HepG2 (cell line): Measurements from ENCODE around the gene TACC3. TPM values are rescaled to one million over a fixed set of nuclear protein-coding genes. Genes with fewer than 3 reads are reported as not detected.
A peak's percentile ranks its signal among the peaks of the same experiment; 100 is the strongest.

ENCODE experiments used
- BHLHE40 ChIP-seq: IDR thresholded peaks from 2 replicates; pipeline ENCODE4 v1.6.1; 2011; ENCODE audit warnings: low read length, improper control_type of control experiment
- GATAD2A ChIP-seq: IDR thresholded peaks from 2 replicates; pipeline ENCODE4 v1.6.1; 2016
- GZF1 ChIP-seq: sonication (generic); formaldehyde crosslinking; IDR thresholded peaks from 2 replicates; pipeline ENCODE4 v1.5.1; 2020; ENCODE audit warnings: mild to moderate bottlenecking, missing genetic modification reagents
- HNF1B ChIP-seq: sonication (generic); formaldehyde crosslinking; IDR thresholded peaks from 2 replicates; pipeline ENCODE4 v1.5.1; 2020; ENCODE audit warnings: mild to moderate bottlenecking, moderate library complexity, missing genetic modification reagents
- KAT8 ChIP-seq: IDR thresholded peaks from 2 replicates; pipeline ENCODE4 v1.6.1; 2016; ENCODE audit warnings: missing genetic modification reagents, missing compliant biosample characterization
- NR2F1 ChIP-seq, 2 experiments: fragments of 450-650 bp in 1 of 2; formaldehyde crosslinking in 1 of 2; IDR thresholded peaks; 2 replicates each; pipeline versions ENCODE4 v1.5.0 to v1.6.1; 2016 to 2020; ENCODE audit warnings: mild to moderate bottlenecking in 1 of 2, missing compliant biosample characterization in 1 of 2, missing genetic modification reagents in 1 of 2, moderate library complexity in 1 of 2
- REL ChIP-seq: sonication (generic); formaldehyde crosslinking; conservative IDR thresholded peaks from 2 replicates; pipeline ENCODE4 v1.8.0; 2022; ENCODE audit warnings: mild to moderate bottlenecking, missing genetic modification reagents, moderate library complexity
- REPIN1 ChIP-seq: sonication (generic); formaldehyde crosslinking; IDR thresholded peaks from 2 replicates; pipeline ENCODE4 v1.8.0; 2022; ENCODE audit warnings: missing genetic modification reagents, low read depth, mild to moderate bottlenecking, borderline replicate concordance
- SIN3A ChIP-seq: IDR thresholded peaks from 2 replicates; pipeline ENCODE4 v1.6.1; 2011; ENCODE audit warnings: low read depth, mild to moderate bottlenecking, control low read depth, low read length, borderline replicate concordance
- SOX5 ChIP-seq: IDR thresholded peaks from 2 replicates; pipeline ENCODE4 v1.6.1; 2016; ENCODE audit warnings: borderline replicate concordance
- SP1 ChIP-seq, 2 experiments: fragments of 450-650 bp in 1 of 2; sonication (generic) in 1 of 2; formaldehyde crosslinking in 1 of 2; IDR thresholded peaks; 2 replicates each; pipeline versions ENCODE4 v1.4.0 to v1.6.1; 2016 to 2020; ENCODE audit warnings: missing genetic modification reagents in 1 of 2
- TCF12 ChIP-seq, 2 experiments: fragments of 450-650 bp in 1 of 2; sonication (generic) in 1 of 2; formaldehyde crosslinking in 1 of 2; IDR thresholded peaks; 2 replicates each; pipeline versions ENCODE4 v1.6.1 to v1.8.0; 2017 to 2022; ENCODE audit warnings: antibody characterized with exemption in 1 of 2, mild to moderate bottlenecking in 1 of 2, missing genetic modification reagents in 1 of 2, moderate library complexity in 1 of 2
- THAP11 ChIP-seq: IDR thresholded peaks from 2 replicates; pipeline ENCODE4 v1.6.1; 2016; ENCODE audit warnings: missing biosample characterization, missing genetic modification reagents
- YEATS2 ChIP-seq: sonication (generic); formaldehyde crosslinking; IDR thresholded peaks from 2 replicates; pipeline ENCODE4 v1.4.0; 2020; ENCODE audit warnings: missing genetic modification reagents, borderline replicate concordance
- ZBTB3 ChIP-seq: sonication (generic); formaldehyde crosslinking; IDR thresholded peaks from 2 replicates; pipeline ENCODE4 v1.4.0; 2020; ENCODE audit warnings: low read depth, mild to moderate bottlenecking, moderate library complexity, missing genetic modification reagents, borderline replicate concordance
- ZFP41 ChIP-seq: sonication (generic); formaldehyde crosslinking; IDR thresholded peaks from 2 replicates; pipeline ENCODE4 v1.4.0; 2020; ENCODE audit warnings: mild to moderate bottlenecking, missing genetic modification reagents, borderline replicate concordance
- ZNF10 ChIP-seq: sonication (generic); formaldehyde crosslinking; IDR thresholded peaks from 2 replicates; pipeline ENCODE4 v1.4.0; 2020; ENCODE audit warnings: mild to moderate bottlenecking, low read depth, missing genetic modification reagents, borderline replicate concordance
- ZNF350 ChIP-seq: sonication (generic); formaldehyde crosslinking; IDR thresholded peaks from 2 replicates; pipeline ENCODE4 v1.4.0; 2020; ENCODE audit warnings: mild to moderate bottlenecking, low read depth, missing genetic modification reagents, borderline replicate concordance
- ZNF567 ChIP-seq: sonication (generic); formaldehyde crosslinking; IDR thresholded peaks from 2 replicates; pipeline ENCODE4 v1.8.1; 2023; ENCODE audit warnings: mild to moderate bottlenecking, missing genetic modification reagents, borderline replicate concordance
- ZNF652 ChIP-seq: IDR thresholded peaks from 2 replicates; pipeline ENCODE4 v1.6.1; 2016; ENCODE audit warnings: low read depth, borderline replicate concordance
- ZNF678 ChIP-seq: sonication (generic); formaldehyde crosslinking; IDR thresholded peaks from 2 replicates; pipeline ENCODE4 v1.4.0; 2020; ENCODE audit warnings: mild to moderate bottlenecking, missing genetic modification reagents
- ZNF747 ChIP-seq: sonication (generic); formaldehyde crosslinking; IDR thresholded peaks from 2 replicates; pipeline ENCODE4 v1.8.1; 2023; ENCODE audit warnings: missing genetic modification reagents, mild to moderate bottlenecking, borderline replicate concordance
- polyA plus RNA-seq, 8 experiments: library from polyadenylated mRNA; depleted of rRNA in 3 of 8; stranded (reverse) in 7 of 8; unstranded in 1 of 8; fragments of >200 nt; fragmentation: Illumina TruSeq in 4 of 8; extraction: Trizol in 4 of 8; gene quantifications; 2 replicates each; pipeline versions ENCODE4 v1.2.1 to v1.2.3, GENCODE V29; 2011 to 2016; ENCODE audit warnings: low read depth in 4 of 8, missing spikeins in 1 of 8, mixed read lengths in 1 of 8; ENCODE audit not compliant: insufficient read depth in 1 of 8
- total RNA-seq, 5 experiments: library from RNA; depleted of rRNA; stranded (reverse); fragments of >200 nt; fragmentation: Illumina TruSeq; extraction: Trizol; gene quantifications; 2 replicates each; pipeline ENCODE4 v1.2.3, GENCODE V29; 2016; ENCODE audit warnings: low read depth in 1 of 5
- TF ChIP-seq, protein P1 (sequence below): sonication (generic); formaldehyde crosslinking; IDR thresholded peaks from 2 replicates; pipeline ENCODE4 v1.4.0; 2020; ENCODE audit warnings: missing genetic modification reagents, borderline replicate concordance
- TF ChIP-seq, protein P2 (sequence below): sonication (generic); formaldehyde crosslinking; IDR thresholded peaks from 2 replicates; pipeline ENCODE4 v1.5.0; 2020; ENCODE audit warnings: mild to moderate bottlenecking, low read depth, missing genetic modification reagents, borderline replicate concordance
- TF ChIP-seq, protein P3 (sequence below): sonication (generic); formaldehyde crosslinking; IDR thresholded peaks from 2 replicates; pipeline ENCODE4 v1.4.0; 2020; ENCODE audit warnings: missing genetic modification reagents

Gene TACC3
- total and polyA plus RNA-seq, 2 of the 13 experiments (the other 11 are each of a cell fraction or from before 2014, with no cell fraction given), result 20.3 to 21.2 TPM

GRCh38 chr4:1776521-1777161, 55.3 kb downstream of the TACC3 start (continued):
- TF ChIP-seq ZFP41 (no peak), ZNF567 (CRISPR knock-in tag) (no peak), ZBTB3 (no peak), GZF1 (CRISPR knock-in tag) (peak; percentile 27; the same call in 1 of the 2 replicates), BHLHE40 (peak; percentile 61), KAT8 (peak; percentile 49), HNF1B (CRISPR knock-in tag) (peak; percentile 56; the same call in 1 of the 2 replicates), REPIN1 (CRISPR knock-in tag) (peak; percentile 69; the same call in 1 of the 2 replicates), GATAD2A (peak; percentile 92), ZNF747 (CRISPR knock-in tag) (no peak), ZNF350 (CRISPR knock-in tag) (peak; percentile 35; the same call in 1 of the 2 replicates), NR2F1 (CRISPR knock-in tag; IDR thresholded peaks at IDR 0.05) (peak in 1 of 2 experiments; percentile 48; a peak in 1 of 4 replicates), ZNF10 (CRISPR knock-in tag) (no peak), SIN3A (no peak), ZNF678 (CRISPR knock-in tag) (no peak), SOX5 (CRISPR knock-in tag) (peak; percentile 80), TCF12 (IDR thresholded peaks at IDR 0.05) (no peak), TCF12 (CRISPR knock-in tag; IDR thresholded peaks at IDR 0.05) (no peak), ZNF652 (CRISPR knock-in tag) (no peak), SP1 (IDR thresholded peaks at IDR 0.05) (no peak), SP1 (CRISPR knock-in tag; IDR thresholded peaks at IDR 0.05) (peak; percentile 28; the same call in 1 of the 2 replicates), THAP11 (CRISPR knock-in tag) (peak; percentile 49; the same call in 1 of the 2 replicates), YEATS2 (no peak), REL (no peak)
- TF ChIP-seq, protein P1, sequence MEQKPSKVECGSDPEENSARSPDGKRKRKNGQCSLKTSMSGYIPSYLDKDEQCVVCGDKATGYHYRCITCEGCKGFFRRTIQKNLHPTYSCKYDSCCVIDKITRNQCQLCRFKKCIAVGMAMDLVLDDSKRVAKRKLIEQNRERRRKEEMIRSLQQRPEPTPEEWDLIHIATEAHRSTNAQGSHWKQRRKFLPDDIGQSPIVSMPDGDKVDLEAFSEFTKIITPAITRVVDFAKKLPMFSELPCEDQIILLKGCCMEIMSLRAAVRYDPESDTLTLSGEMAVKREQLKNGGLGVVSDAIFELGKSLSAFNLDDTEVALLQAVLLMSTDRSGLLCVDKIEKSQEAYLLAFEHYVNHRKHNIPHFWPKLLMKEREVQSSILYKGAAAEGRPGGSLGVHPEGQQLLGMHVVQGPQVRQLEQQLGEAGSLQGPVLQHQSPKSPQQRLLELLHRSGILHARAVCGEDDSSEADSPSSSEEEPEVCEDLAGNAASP (CRISPR knock-in tag), result peak; percentile 91
- TF ChIP-seq, protein P2, sequence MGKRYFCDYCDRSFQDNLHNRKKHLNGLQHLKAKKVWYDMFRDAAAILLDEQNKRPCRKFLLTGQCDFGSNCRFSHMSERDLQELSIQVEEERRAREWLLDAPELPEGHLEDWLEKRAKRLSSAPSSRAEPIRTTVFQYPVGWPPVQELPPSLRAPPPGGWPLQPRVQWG (CRISPR knock-in tag), result no peak
- TF ChIP-seq, protein P3, sequence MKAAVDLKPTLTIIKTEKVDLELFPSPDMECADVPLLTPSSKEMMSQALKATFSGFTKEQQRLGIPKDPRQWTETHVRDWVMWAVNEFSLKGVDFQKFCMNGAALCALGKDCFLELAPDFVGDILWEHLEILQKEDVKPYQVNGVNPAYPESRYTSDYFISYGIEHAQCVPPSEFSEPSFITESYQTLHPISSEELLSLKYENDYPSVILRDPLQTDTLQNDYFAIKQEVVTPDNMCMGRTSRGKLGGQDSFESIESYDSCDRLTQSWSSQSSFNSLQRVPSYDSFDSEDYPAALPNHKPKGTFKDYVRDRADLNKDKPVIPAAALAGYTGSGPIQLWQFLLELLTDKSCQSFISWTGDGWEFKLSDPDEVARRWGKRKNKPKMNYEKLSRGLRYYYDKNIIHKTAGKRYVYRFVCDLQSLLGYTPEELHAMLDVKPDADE (CRISPR knock-in tag), result 0 out of 2 replicates have a peak, but pooled peaks have one; percentile 69
